Right ventricle myocardium inferior (tissue), 1 donor: ENCODE measurements around the gene SPN. TPM values are rescaled to one million over a fixed set of nuclear protein-coding genes. Genes with fewer than 3 reads are reported as not detected.

Experiments used
- ATAC-seq: fragments of 200-7000 bp; cut with Tn5 transposase; one replicate; pipeline ENCODE4 v1.9.1; 2020; ENCODE audit warnings: mild to moderate bottlenecking, moderate library complexity
- DNase-seq: peaks from one replicate; pipeline ENCODE4 v3.0.0; 2021; ENCODE audit errors: missing footprints
- intact Hi-C: fragments of 100-400 bp; cut with DNase I; formaldehyde crosslinking; loops from one replicate; pipeline ENCODE4 v1.11.0; 2022
- total RNA-seq: library from RNA; stranded (reverse); fragmentation: NEBNext Ultra II Directional; extraction: Animal tissue kit (Norgen Biotek cat#: 25700); gene quantifications from one replicate; pipeline ENCODE4 v1.2.1, GENCODE V29; 2021
- donor health status: DM: no; HTN: yes; CAD: no; lungs with severe emphysema.

SPN gene
- total RNA-seq, 1 donor from 2014 or later: 1.3 TPM

GRCh38 chr16:29719063-29719462 is 56.0 kb downstream of the SPN start:
- ATAC-seq (no peak), DNase-seq (no peak)
- intact Hi-C loops: no loop called here

Other genes starting within 250 kb of the SPN start
- 2.1 TPM for gene BOLA2, start 208.9 kb upstream of the SPN start, total RNA-seq
- gene SLX1B, start 208.7 kb upstream of the SPN start, total RNA-seq: 17.7 TPM
- gene SULT1A4, start 203.3 kb upstream of the SPN start, total RNA-seq: 3.4 TPM
- gene NPIPB12, start 156.8 kb upstream of the SPN start, total RNA-seq: 15.0 TPM
- 29.2 TPM for gene QPRT, start 15.9 kb downstream of the SPN start, total RNA-seq
- 0.73 TPM for gene C16orf54, start 82.7 kb downstream of the SPN start, total RNA-seq
- gene ZG16, start 115.0 kb downstream of the SPN start, total RNA-seq: not detected
- gene KIF22, start 127.5 kb downstream of the SPN start, total RNA-seq: 53.3 TPM
- 92.0 TPM for gene MAZ, start 143.3 kb downstream of the SPN start, total RNA-seq
- gene PRRT2, start 148.9 kb downstream of the SPN start, total RNA-seq: 3.2 TPM
- 15.6 TPM for gene PAGR1, start 152.9 kb downstream of the SPN start, total RNA-seq
- gene MVP, start 157.2 kb downstream of the SPN start, total RNA-seq: 51.5 TPM
- 65.8 TPM for gene CDIPT, start 200.0 kb downstream of the SPN start, total RNA-seq
- gene SEZ6L2, start 236.3 kb downstream of the SPN start, total RNA-seq: 0.43 TPM
- gene ASPHD1, start 237.2 kb downstream of the SPN start, total RNA-seq: 0.19 TPM